GM18499 (cell line): Measurements from ENCODE around the gene CD276.

Experiments
- ATAC-seq: cut with Tn5 transposase; IDR thresholded peaks from one replicate; pipeline ENCODE4 v1.9.1; 2021; ENCODE audit warnings: moderate number of reproducible peaks; ENCODE audit not compliant: insufficient read depth, unreplicated experiment

CD276 gene

DNA sequence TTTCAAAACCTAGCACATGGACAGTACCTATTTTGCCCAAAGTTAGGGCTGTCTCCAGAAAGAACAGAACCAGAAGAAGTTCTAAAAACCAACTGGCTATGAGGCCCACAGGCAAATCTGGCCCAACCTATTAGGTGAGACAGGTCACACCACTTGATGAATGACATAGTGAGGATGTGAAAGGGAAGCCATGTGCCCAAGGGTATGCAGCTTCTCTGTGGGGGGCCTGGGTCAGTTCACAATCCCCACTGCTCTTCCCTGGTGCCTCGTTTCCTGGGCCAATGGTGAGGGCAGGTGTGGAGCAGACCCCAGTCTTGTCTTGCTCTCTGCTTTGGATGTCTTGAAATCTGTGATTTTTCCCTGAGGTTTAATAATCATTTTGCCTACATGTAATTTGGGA is 60.1 kb downstream of the CD276 start:
- no peak for ATAC-seq

- ATAC-seq = no peak
Measured at GRCh38 chr15:73745073-73745472, 60.9 kb downstream of the CD276 start.

DNA sequence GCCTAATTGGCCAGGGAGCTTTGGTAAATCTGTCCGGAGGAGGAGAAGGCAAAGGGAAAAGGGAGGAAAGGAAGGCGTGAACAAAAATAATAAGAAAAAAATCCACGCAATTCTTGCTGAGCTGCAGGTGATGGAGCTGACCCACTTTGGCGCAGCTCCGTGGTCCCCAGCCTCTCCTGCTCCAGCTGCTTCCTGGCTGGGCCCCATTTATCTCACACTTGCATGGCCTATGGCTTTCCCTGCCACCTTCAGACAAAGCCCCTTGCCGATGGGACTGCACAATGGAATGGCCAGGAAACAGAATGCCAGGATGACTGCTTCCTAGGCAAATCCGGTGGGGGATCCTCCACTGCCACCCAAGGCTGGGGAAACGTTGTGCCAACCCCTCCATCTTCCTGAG is 62.1 kb downstream of the CD276 start:
- ATAC-seq = no peak

GRCh38 chr15:73746883-73747282 is 62.7 kb downstream of the CD276 start:
- no peak for ATAC-seq

GRCh38 chr15:73747847-73748590 is 63.8 kb downstream of the CD276 start:
- ATAC-seq = no peak

GRCh38 chr15:73748730-73749129 is 64.5 kb downstream of the CD276 start:
- no peak for ATAC-seq

- ATAC-seq = no peak
Measured at GRCh38 chr15:73749533-73749932, 65.3 kb downstream of the CD276 start.

DNA sequence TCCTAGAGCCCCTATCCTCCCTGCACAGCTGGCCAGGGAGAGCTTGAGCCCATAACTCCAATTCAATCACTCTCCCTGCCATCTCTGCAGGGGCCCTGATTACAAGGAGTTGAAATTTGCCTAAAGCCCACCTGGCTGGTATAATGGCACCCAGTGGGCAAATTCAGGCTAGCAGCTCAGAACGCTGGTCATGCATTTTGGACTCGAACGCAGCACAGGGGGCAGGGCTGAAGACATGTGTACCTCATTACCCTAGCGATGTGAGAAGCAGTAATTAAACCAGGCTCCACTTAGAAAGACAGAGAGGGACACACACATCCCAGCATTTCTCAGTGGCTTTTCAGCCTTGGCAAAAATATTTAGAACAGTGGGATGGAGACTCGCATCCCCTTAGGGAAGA is 65.8 kb downstream of the CD276 start:
- no peak for ATAC-seq

DNA sequence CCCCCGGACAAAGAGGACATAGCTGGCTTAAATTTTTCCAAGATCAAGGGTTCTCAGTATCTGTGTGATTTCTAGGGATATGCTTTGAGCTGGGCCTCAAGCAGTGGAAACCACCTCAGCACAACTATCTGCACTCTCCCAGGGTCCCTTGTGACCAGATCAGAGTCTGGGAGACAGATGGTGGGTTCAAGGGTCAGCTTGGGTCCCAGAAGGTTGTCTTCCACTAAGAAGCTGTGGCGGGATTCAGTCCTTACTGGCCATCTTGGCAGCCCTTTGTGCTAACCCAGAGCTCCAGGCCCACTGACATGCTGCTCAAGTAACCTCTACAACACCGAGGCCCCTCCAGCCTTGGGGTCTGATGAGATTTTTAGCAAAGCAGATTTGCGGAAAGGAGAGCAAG is 66.3 kb downstream of the CD276 start:
- no peak for ATAC-seq

DNA sequence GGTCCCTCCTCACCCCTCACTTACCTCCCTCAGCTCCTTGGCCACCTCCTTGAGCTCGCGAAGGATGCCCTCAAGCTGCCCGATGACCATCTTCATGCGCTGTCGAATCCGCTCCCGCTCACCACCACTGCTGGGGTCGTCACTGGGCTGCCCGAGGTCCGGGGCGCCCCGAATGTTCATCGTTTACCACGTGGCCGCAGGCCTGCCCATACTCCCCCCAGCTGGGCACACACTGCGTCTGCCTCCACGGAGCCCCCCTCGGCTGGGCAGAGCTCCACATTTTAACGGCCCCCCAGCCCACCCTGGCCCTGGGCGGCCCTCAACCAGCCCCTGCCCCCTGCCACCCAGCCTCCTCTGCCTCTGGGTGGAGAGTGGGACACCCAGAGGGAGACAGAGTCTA is 66.8 kb downstream of the CD276 start:
- no peak for ATAC-seq

DNA sequence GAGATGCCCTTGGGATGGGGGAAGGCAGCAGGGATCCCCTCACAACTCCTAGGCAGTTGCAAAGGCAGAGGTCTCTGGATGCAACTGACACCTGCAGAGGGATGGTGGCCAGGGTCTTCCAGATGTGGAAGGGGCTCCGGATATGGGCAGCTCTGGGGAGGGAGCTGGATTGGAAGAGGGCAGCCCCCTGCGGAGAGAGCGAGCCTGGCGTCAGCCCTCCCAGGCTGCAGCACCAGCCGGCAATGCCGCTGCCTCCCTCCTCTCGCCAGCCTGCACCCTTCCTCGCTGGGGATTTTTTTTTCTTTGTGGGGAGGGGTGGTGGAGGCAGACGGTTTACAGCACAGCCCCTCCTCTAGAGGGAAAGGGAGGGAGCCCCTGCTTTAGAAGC is 67.3 kb downstream of the CD276 start:
- ATAC-seq = no peak

DNA sequence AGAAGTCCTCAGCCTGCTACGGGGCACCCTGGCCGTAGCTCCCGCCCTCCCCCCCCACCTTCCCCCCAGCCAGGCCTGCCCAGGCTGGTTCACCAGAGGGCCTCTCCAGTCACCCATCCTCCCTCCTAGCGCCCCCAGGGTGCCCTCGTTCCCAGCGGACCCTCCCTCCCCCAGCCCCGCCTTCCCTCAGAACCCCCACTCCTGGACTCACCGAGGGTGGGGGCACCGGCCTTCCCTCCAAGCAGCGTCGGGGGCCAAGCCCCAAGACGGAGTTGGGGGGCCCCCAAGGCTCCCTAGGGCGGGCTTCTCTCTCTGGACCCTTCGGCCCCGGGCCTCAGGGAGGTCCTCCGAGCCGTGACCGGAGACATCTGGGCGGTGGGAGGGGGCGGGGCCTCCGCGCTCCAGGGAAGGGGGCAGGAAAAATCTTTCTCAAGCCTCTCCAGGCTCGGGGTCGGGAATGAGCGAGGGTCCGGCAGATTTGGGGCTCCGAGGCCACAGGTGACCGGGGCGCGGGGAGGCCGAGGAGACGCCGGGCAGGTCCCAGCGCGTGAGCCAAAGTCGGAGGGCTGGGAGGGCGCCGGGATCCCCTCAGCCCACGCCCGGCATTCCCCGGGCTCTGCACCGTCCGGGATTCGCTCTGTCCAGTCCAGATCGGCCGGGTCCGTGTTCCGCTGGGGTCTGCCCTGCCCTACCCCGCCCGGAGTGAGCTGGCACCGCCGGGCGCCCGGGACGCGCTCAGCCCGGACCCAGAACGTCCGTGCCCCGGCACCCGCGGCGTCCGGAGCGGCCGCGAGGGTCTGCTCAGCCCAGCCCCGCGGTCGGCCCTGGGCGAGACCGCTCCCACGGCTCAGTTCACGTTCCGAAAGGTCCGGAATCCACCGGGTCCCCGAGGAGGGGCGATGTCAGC is 68.0 kb downstream of the CD276 start:
- ATAC-seq = no peak

- ATAC-seq = no peak
Measured at GRCh38 chr15:73752806-73753193, 68.6 kb downstream of the CD276 start.

DNA sequence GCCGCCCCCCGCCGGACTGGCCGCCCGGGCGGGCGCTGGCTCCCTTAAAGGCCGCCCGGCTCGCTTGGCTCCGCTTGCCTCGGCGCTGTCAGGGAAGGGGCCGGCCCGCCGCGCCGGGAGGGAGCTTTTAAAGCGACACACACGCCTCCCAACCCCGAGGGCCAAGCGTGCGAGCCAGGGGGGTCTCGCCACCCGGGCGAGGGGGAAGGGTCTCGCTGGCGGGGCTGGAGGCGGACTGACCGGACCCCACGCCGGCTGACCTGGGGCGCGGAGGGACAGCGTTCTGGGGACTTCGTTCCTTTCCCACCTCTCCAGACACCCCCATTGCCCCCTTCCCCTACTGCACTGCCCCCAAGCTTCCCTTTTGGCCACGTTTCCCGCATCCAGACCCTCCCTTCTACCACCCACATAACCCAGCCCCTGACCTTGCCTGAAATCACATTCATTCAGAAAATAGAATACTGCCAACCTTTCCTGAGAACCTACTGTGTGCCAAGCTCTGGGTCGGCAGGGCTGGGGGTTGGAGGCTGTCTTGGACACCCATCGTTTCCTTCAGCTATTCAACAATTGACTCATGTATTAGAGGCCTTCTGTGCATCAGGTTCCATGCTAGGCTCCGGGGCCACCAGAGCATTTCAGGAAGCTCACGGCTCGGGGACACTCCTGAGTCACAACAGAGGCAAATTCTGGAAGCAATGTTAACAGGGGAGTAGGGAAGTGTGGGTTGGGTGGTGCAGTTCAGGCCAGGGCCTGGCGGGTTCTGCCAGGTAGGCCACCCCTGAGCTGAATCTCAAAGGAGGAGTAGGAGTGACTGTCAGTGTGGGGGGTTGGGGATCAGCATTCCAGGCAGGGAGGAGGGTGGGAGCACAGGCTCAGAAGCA is 69.3 kb downstream of the CD276 start, which contains the start of gene INSYN1:
INSYN1 (minus strand) TSS at position 102 of the 881 bp plus-strand sequence. CDS start 2,221 bp downstream, outside the sequence.
- no peak for ATAC-seq

DNA sequence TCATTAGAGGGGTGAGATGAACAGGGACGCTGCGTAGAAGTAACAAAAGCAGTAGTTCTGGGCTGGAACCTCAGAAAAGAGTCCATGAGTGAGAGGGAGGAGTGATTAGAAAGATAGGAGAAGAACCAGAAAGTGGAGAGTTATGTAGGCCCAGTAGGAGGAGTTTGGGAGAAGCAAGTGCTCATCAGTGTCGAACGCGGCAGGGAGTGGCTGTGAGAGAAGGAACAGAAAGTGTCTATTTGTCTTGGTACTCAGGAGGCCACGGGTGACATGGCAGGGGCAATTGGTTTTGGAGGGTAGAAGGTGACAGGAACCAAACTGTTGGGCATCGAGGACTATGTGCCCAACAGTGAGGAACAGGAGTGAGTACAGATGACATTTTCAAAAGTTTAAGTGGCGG is 70.3 kb downstream of the CD276 start:
- ATAC-seq = no peak

- ATAC-seq = no peak
Measured at GRCh38 chr15:73755481-73755880, 71.3 kb downstream of the CD276 start.

DNA sequence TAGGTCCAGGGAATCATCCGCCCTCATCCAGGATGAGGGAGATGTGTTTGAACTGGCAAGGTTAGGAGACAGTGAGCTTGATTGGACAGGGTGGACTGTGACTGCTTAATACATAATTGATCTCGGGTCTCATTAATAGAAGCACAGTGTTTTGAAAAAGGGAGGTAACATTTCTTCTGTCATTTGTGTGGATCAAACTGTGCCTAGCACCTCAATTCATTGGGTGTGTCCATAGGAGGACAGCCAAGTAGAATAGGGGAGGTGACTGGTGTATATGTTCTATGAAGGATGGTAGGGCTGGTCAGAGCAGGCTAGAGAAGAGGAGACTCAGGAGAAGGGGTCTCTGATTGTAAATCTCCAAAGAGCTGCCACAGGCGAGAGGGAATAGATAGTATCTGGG is 71.8 kb downstream of the CD276 start:
- no peak for ATAC-seq

- no peak for ATAC-seq
Measured at GRCh38 chr15:73756390-73756789, 72.2 kb downstream of the CD276 start.

DNA sequence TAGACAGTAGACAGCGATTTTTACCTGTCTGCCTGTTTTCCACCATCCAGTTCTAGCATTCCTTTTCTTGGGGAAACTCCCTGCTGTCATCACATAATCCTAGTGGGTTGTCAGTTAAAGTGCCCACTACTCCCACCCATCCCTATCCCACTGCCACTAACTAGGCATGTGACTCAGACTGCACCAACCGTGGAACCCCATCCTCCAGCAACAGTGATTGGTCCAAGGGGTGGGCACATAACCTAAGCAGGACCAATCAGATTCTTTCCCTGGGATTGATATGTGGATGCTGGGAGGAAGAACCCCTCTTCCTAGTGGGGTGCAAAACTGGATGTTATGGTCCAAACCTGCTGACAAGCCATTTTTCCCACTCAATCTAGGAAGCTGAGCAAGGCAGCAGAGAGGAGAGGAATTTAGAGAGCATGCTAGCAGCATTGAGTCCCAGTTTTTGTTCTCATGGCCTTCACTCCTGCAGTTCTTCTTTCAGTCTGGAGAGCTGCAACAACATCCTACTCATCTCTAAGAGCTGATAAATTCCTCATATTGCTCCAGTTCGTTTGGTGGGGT is 72.8 kb downstream of the CD276 start:
- no peak for ATAC-seq

- ATAC-seq = no peak
Measured at GRCh38 chr15:73757571-73757970, 73.4 kb downstream of the CD276 start.
